ENCODE data around the gene NOS1AP.

Gene NOS1AP

DNA sequence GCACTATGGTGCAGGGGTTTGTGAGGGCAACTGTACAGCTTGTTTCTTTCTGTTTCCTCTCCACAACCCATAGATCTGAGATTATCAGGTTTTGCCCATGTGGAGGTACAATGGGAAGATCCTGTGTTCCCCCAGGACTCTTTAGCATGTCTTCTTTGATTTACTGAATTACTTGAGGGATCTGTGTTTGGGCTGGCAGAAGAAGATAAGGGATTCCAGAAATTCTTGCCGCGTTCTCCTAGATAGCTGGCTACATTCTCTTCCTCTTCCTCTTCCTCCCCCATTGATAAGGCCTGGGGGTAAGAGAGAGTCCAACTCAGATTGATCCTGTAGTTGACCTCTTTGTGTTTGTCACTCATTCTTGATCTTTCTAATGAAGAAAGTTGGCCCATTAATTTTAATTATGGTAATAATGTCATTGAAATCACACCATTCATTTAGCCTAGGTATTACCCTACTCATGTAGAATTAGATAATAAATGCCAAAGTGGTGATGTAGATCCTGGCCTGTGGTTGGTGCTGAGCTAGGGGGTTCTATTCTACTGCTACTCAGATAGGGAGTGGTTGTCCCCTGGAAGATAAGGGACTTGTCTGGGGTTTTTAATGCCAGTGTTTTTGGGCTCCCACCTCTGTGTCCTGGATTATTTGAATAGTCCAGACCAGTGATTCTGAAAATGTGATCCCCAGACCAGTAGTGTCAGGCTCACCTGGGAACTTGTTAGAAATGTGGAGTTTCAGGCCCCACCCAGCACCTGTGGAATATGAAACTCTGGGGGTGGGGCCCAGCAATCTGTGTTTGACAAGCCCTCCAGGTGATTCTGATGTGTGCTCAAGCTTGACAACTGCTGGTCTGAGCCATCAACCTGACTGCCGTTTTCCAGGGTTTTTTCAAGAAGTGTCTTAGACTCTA, 122.2 kb downstream of the NOS1AP start:
- H3K27ac ChIP-seq = no peak overlapping the region
- H3K4me3 ChIP-seq (ENCODE audit: low read depth, low read length) = no peak overlapping the region
- DNase-seq = no peak
- H3K27me3 ChIP-seq (replicated peaks) = no peaks in the 10 kb centered on the region
- no peaks in the 10 kb centered on the region for H3K36me3 ChIP-seq (replicated peaks)
- TF ChIP-seq, protein P1, sequence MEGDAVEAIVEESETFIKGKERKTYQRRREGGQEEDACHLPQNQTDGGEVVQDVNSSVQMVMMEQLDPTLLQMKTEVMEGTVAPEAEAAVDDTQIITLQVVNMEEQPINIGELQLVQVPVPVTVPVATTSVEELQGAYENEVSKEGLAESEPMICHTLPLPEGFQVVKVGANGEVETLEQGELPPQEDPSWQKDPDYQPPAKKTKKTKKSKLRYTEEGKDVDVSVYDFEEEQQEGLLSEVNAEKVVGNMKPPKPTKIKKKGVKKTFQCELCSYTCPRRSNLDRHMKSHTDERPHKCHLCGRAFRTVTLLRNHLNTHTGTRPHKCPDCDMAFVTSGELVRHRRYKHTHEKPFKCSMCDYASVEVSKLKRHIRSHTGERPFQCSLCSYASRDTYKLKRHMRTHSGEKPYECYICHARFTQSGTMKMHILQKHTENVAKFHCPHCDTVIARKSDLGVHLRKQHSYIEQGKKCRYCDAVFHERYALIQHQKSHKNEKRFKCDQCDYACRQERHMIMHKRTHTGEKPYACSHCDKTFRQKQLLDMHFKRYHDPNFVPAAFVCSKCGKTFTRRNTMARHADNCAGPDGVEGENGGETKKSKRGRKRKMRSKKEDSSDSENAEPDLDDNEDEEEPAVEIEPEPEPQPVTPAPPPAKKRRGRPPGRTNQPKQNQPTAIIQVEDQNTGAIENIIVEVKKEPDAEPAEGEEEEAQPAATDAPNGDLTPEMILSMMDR (IDR thresholded peaks at IDR 0.05; ENCODE audit: low read depth, low read length, missing control alignments) = no peak
- in situ Hi-C loops (cut with HindIII; ENCODE audit: low pct_ligation_motif_present, low sequenced_read_pairs) = no loop called here

GRCh38 chr1:162192306-162192678, 122.8 kb downstream of the NOS1AP start:
- Histone ChIP-seq H3K36me3 (replicated peaks) (no peaks in the 10 kb centered on the region), H3K27ac (no peak overlapping the region), H3K4me3 (ENCODE audit: low read depth, low read length) (no peak overlapping the region), H3K27me3 (replicated peaks) (no peaks in the 10 kb centered on the region)
- TF ChIP-seq, protein P1 (IDR thresholded peaks at IDR 0.05; ENCODE audit: low read depth, low read length, missing control alignments) = no peak
- DNase-seq = no peak
- in situ Hi-C loops (cut with HindIII; ENCODE audit: low pct_ligation_motif_present, low sequenced_read_pairs) = no loop called here

DNA sequence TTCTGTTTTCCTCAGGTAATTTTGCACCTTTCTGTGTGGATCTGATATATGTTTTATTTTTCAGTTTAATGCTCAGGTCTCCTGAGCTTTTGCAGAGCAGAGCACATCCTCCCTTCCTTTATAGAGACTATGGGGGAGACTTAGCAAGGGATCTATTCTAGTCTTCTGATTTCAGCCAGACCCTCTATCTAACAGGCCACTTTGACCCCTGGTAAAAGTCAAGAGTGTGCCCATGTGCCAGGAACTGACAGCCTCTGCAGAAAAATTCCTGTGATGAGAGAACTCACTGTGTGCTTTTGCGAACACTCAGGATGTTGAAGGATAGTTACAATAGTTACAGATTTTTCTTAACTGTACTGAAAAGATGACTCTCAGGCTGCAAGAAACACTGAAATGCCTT, 123.3 kb downstream of the NOS1AP start:
- in situ Hi-C loops (cut with HindIII; ENCODE audit: low pct_ligation_motif_present, low sequenced_read_pairs) = no loop called here
- no peaks in the 10 kb centered on the region for H3K36me3 ChIP-seq (replicated peaks)
- TF ChIP-seq, protein P1 (IDR thresholded peaks at IDR 0.05; ENCODE audit: low read depth, low read length, missing control alignments) = no peak
- no peaks in the 10 kb centered on the region for H3K27me3 ChIP-seq (replicated peaks)
- H3K4me3 ChIP-seq (ENCODE audit: low read depth, low read length) = no peak overlapping the region
- DNase-seq = no peak
- H3K27ac ChIP-seq = no peak overlapping the region

GRCh38 chr1:162193221-162193620, 123.7 kb downstream of the NOS1AP start:
- DNase-seq = no peak
- H3K27me3 ChIP-seq (replicated peaks) = no peaks in the 10 kb centered on the region
- TF ChIP-seq, protein P1 (IDR thresholded peaks at IDR 0.05; ENCODE audit: low read depth, low read length, missing control alignments) = no peak
- H3K36me3 ChIP-seq (replicated peaks) = no peaks in the 10 kb centered on the region
- H3K4me3 ChIP-seq (ENCODE audit: low read depth, low read length) = no peak overlapping the region
- H3K27ac ChIP-seq = no peak overlapping the region
- in situ Hi-C loops (cut with HindIII; ENCODE audit: low pct_ligation_motif_present, low sequenced_read_pairs) = no loop called here

GRCh38 chr1:162193815-162194214, 124.3 kb downstream of the NOS1AP start:
- TF ChIP-seq, protein P1 (IDR thresholded peaks at IDR 0.05; ENCODE audit: low read depth, low read length, missing control alignments) = no peak
- Histone ChIP-seq H3K36me3 (replicated peaks) (no peaks in the 10 kb centered on the region), H3K27me3 (replicated peaks) (no peaks in the 10 kb centered on the region), H3K4me3 (ENCODE audit: low read depth, low read length) (no peak overlapping the region), H3K27ac (no peak overlapping the region)
- in situ Hi-C loops (cut with HindIII; ENCODE audit: low pct_ligation_motif_present, low sequenced_read_pairs) = no loop called here
- DNase-seq = no peak
